Mesodermal cell (in vitro differentiated cells): ENCODE results near the gene ACOT7.
A peak's percentile ranks its signal among the peaks of the same experiment; 100 is the strongest.
"Not testable (repeated sequence)": the region's sequence is repeated elsewhere in the genome, so short reads cannot be mapped to it uniquely, and the experiment has no call there.

Experiments used
- H3K27ac ChIP-seq: 2 replicates; pipeline ENCODE4 v1.7.0; 2013; ENCODE audit warnings: mild to moderate bottlenecking, low read depth, low read length, moderate library complexity; ENCODE audit not compliant: severe bottlenecking
- H3K36me3 ChIP-seq: 2 replicates; pipeline ENCODE4 v1.7.1; 2013; ENCODE audit warnings: mild to moderate bottlenecking, low read length, moderate library complexity; ENCODE audit not compliant: control insufficient read depth, insufficient read depth
- H3K4me1 ChIP-seq: one replicate; pipeline ENCODE4 v1.7.1; 2013; ENCODE audit warnings: mild to moderate bottlenecking, low read length; ENCODE audit not compliant: insufficient read depth, control insufficient read depth, poor library complexity, severe bottlenecking
- H3K4me3 ChIP-seq: 2 replicates; pipeline ENCODE4 v1.7.0; 2013; ENCODE audit warnings: low read length, control low read depth, mild to moderate bottlenecking; ENCODE audit not compliant: insufficient read depth, poor library complexity, severe bottlenecking; ENCODE audit errors: extremely low read depth
- H3K9me3 ChIP-seq: 2 replicates; pipeline ENCODE4 v1.7.1; 2013; ENCODE audit warnings: mild to moderate bottlenecking, low read length, moderate library complexity; ENCODE audit not compliant: control insufficient read depth
- WGBS, 2 experiments: methylation state at CpG; one replicate each; pipeline ENCODE4 v1.1.5; 2013; ENCODE audit warnings: missing lambda C conversion rate in 2 of 2; ENCODE audit not compliant: insufficient coverage in 2 of 2; 5-methylcytosine and 5-hydroxymethylcytosine counted together

ACOT7 gene

GRCh38 chr1:6373961-6374720, 19.4 kb downstream of the ACOT7 start:
- peaks cover 4% of the 10 kb centered on the region for H3K4me1 ChIP-seq
- H3K27ac ChIP-seq: no peak overlapping the region
- H3K36me3 ChIP-seq: peaks cover 3% of the 10 kb centered on the region
- no peaks in the 10 kb centered on the region for H3K9me3 ChIP-seq
- H3K4me3 ChIP-seq: no peak overlapping the region
- 91 to 94% methylated on average over 7 of the region's 8 CpGs for WGBS, 2 experiments

- 88 to 94% methylated on average over 3 to 6 of the region's 7 CpGs for WGBS, 2 experiments
- H3K4me3 ChIP-seq, H3K27ac ChIP-seq, H3K9me3 ChIP-seq, H3K4me1 ChIP-seq, H3K36me3 ChIP-seq: not testable (repeated sequence)
Measured at GRCh38 chr1:6372236-6372635, 21.3 kb downstream of the ACOT7 start.

GRCh38 chr1:6370006-6370405, 23.6 kb downstream of the ACOT7 start:
- WGBS, 2 experiments: 100% methylated on average over 1 to 2 of the region's 4 CpGs
- H3K4me3 ChIP-seq: no peak overlapping the region
- peaks cover 4% of the 10 kb centered on the region for H3K4me1 ChIP-seq
- H3K36me3 ChIP-seq: peaks cover 5% of the 10 kb centered on the region
- no peaks in the 10 kb centered on the region for H3K9me3 ChIP-seq
- H3K27ac ChIP-seq: no peak overlapping the region

- no peaks in the 10 kb centered on the region for H3K9me3 ChIP-seq
- H3K4me3 ChIP-seq: no peak overlapping the region
- H3K4me1 ChIP-seq: peaks cover 4% of the 10 kb centered on the region
- WGBS, 2 experiments: 90 to 91% methylated on average over 8 to 9 of the region's 9 CpGs
- H3K27ac ChIP-seq: no peak overlapping the region
- peaks cover 9% of the 10 kb centered on the region for H3K36me3 ChIP-seq
Measured at GRCh38 chr1:6367381-6368012, 26.1 kb downstream of the ACOT7 start.

GRCh38 chr1:6365047-6365446, 28.5 kb downstream of the ACOT7 start:
- WGBS, 2 experiments: 86 to 88% methylated on average over 2 of the region's 5 CpGs
- no peaks in the 10 kb centered on the region for H3K9me3 ChIP-seq
- peaks cover 14% of the 10 kb centered on the region for H3K4me1 ChIP-seq
- H3K27ac ChIP-seq: no peak overlapping the region
- peaks cover 9% of the 10 kb centered on the region for H3K36me3 ChIP-seq
- no peak overlapping the region for H3K4me3 ChIP-seq

- H3K36me3 ChIP-seq, H3K27ac ChIP-seq, H3K4me3 ChIP-seq, H3K9me3 ChIP-seq: not testable (repeated sequence)
- peaks cover 31% of the 10 kb centered on the region for H3K4me1 ChIP-seq
- WGBS, 2 experiments: 38 to 39% methylated on average over 14 of the region's 20 CpGs
Measured at GRCh38 chr1:6363085-6363884, 30.3 kb downstream of the ACOT7 start.

GRCh38 chr1:6361124-6361775, 32.3 kb downstream of the ACOT7 start:
- Histone ChIP-seq H3K36me3 (peaks cover 5% of the 10 kb centered on the region), H3K27ac (no peak overlapping the region)
- WGBS, 2 experiments: 89 to 91% methylated on average over 8 to 11 of the region's 13 CpGs

GRCh38 chr1:6360517-6361070, 33.0 kb downstream of the ACOT7 start:
- 83 to 92% methylated on average over 6 to 7 of the region's 9 CpGs for WGBS, 2 experiments
- H3K9me3 ChIP-seq: no peaks in the 10 kb centered on the region
- H3K36me3 ChIP-seq: peaks cover 5% of the 10 kb centered on the region
- peak overlapping the region; percentile 23 for H3K27ac ChIP-seq
- no peak overlapping the region for H3K4me3 ChIP-seq
- peaks cover 33% of the 10 kb centered on the region for H3K4me1 ChIP-seq

More at GRCh38 chr1:6361124-6361775, 32.3 kb downstream of the ACOT7 start:
- Histone ChIP-seq H3K4me3 (no peak overlapping the region), H3K4me1 (peaks cover 33% of the 10 kb centered on the region), H3K9me3 (no peaks in the 10 kb centered on the region)

- no peaks in the 10 kb centered on the region for H3K9me3 ChIP-seq
- peaks cover 33% of the 10 kb centered on the region for H3K4me1 ChIP-seq
- no peak overlapping the region for H3K4me3 ChIP-seq
- peak overlapping the region; percentile 89 for H3K27ac ChIP-seq
- 85 to 86% methylated on average over 5 to 6 of the region's 9 CpGs for WGBS, 2 experiments
- peaks cover 5% of the 10 kb centered on the region for H3K36me3 ChIP-seq
Measured at GRCh38 chr1:6360117-6360496, 33.5 kb downstream of the ACOT7 start.
